Osteocyte (in vitro differentiated cells): Measurements from ENCODE around the gene RAB37. TPM values are rescaled to one million over a fixed set of nuclear protein-coding genes. Genes with fewer than 3 reads are reported as not detected.
A peak's percentile ranks its signal among the peaks of the same experiment; 100 is the strongest.

Experiments
- DNase-seq: peaks from one replicate; pipeline ENCODE4 v3.0.0; 2021; ENCODE audit warnings: mixed read lengths; ENCODE audit not compliant: unreplicated experiment; ENCODE audit errors: extremely low spot score
- H3K27ac Mint-ChIP-seq: one replicate; pipeline ENCODE4 v1.8.0; 2021; ENCODE audit warnings: mild to moderate bottlenecking, mixed read lengths; ENCODE audit not compliant: unreplicated experiment
- H3K27me3 Mint-ChIP-seq: one replicate; pipeline ENCODE4 v1.8.0; 2021; ENCODE audit warnings: mixed read lengths; ENCODE audit not compliant: unreplicated experiment
- H3K36me3 Mint-ChIP-seq: one replicate; pipeline ENCODE4 v1.8.0; 2021; ENCODE audit warnings: mixed read lengths; ENCODE audit not compliant: unreplicated experiment
- H3K4me1 Mint-ChIP-seq: one replicate; pipeline ENCODE4 v1.8.0; 2021; ENCODE audit warnings: mixed read lengths; ENCODE audit not compliant: unreplicated experiment
- H3K4me3 Mint-ChIP-seq: one replicate; pipeline ENCODE4 v1.8.0; 2021; ENCODE audit warnings: mild to moderate bottlenecking, moderate library complexity, mixed read lengths; ENCODE audit not compliant: unreplicated experiment
- H3K9me3 Mint-ChIP-seq: one replicate; pipeline ENCODE4 v1.8.0; 2021; ENCODE audit warnings: mixed read lengths; ENCODE audit not compliant: unreplicated experiment
- total RNA-seq: library from RNA; stranded (reverse); gene quantifications from 2 replicates; pipeline ENCODE4 v1.2.1, GENCODE V29; 2021
- TF ChIP-seq, protein P1 (sequence below): fragments of 200-600 bp; sonication (generic); IDR thresholded peaks from 2 replicates; pipeline ENCODE4 v1.5.0; 2021; ENCODE audit warnings: antibody characterized with exemption, mild to moderate bottlenecking, moderate library complexity

The RAB37 gene
- total RNA-seq, 1 donor from 2014 or later, result not detected

DNA sequence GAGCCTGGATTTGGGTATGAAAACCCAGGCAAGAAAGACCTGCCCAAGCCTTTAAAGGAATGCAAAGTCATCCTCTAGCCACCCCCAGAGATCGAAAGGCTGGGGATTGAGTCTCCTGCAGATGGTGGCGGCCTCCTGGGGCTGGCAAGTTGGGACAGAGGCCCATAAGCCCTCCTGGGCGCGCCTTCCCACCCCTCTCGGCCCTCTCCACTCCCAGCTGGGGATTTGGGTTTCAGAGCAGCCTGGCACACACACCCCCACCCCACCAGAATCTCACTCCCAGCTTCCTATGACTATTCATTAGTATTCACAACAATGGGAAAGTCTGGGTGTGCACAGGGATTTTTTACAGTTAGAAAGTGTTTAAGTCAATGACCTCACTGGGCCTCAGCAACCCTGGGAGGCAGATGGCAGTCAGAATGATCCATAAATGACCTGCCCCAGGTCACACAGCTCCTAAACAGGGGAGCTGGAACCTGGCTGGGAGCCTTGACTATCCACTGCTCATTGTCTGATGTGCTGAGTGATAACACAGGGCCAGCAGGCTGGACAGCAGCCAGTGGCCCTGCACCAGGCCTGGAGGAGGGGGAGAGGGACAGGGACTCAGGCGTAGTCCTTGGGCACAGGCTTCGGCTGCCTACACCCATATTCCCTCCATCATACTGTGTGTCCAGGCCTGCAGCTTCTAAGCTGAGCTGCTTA lies 23.5 kb downstream of the RAB37 start:
- H3K4me1 Mint-ChIP-seq, result peaks cover 87% of the 10 kb centered on the region
- H3K9me3 Mint-ChIP-seq, result no peaks in the 10 kb centered on the region
- no peak for DNase-seq
- H3K36me3 Mint-ChIP-seq, result peaks cover 2% of the 10 kb centered on the region
- H3K27ac Mint-ChIP-seq, result peak overlapping the region; percentile 97
- H3K27me3 Mint-ChIP-seq, result no peaks in the 10 kb centered on the region
- TF ChIP-seq, protein P1, sequence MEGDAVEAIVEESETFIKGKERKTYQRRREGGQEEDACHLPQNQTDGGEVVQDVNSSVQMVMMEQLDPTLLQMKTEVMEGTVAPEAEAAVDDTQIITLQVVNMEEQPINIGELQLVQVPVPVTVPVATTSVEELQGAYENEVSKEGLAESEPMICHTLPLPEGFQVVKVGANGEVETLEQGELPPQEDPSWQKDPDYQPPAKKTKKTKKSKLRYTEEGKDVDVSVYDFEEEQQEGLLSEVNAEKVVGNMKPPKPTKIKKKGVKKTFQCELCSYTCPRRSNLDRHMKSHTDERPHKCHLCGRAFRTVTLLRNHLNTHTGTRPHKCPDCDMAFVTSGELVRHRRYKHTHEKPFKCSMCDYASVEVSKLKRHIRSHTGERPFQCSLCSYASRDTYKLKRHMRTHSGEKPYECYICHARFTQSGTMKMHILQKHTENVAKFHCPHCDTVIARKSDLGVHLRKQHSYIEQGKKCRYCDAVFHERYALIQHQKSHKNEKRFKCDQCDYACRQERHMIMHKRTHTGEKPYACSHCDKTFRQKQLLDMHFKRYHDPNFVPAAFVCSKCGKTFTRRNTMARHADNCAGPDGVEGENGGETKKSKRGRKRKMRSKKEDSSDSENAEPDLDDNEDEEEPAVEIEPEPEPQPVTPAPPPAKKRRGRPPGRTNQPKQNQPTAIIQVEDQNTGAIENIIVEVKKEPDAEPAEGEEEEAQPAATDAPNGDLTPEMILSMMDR, result no peak
- no peak overlapping the region for H3K4me3 Mint-ChIP-seq

DNA sequence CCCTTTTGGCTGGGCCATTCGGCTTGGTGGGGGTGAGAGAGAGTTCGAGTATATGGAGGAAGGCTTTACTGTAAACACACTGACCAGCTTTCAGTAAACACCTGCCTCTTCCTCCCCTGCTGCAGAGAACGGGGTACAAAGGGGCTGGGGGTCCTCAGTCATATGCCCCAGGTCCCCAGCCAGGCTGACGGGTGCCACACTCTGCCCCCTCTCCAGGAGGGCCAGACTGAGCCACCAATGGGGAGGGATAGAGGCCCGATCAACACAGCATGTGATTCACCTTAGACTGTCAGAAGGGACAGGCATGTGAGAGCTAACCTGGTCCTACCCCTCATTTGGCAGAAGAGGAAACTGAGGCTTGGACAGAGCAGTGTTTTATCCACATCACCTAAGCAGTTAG lies 24.4 kb downstream of the RAB37 start:
- H3K4me1 Mint-ChIP-seq, result peaks cover 87% of the 10 kb centered on the region
- no peaks in the 10 kb centered on the region for H3K27me3 Mint-ChIP-seq
- TF ChIP-seq, protein P1, result no peak
- H3K4me3 Mint-ChIP-seq, result peak overlapping the region; percentile 35
- no peaks in the 10 kb centered on the region for H3K9me3 Mint-ChIP-seq
- peaks cover 7% of the 10 kb centered on the region for H3K36me3 Mint-ChIP-seq
- H3K27ac Mint-ChIP-seq, result peak overlapping the region; percentile 97
- DNase-seq, result no peak

DNA sequence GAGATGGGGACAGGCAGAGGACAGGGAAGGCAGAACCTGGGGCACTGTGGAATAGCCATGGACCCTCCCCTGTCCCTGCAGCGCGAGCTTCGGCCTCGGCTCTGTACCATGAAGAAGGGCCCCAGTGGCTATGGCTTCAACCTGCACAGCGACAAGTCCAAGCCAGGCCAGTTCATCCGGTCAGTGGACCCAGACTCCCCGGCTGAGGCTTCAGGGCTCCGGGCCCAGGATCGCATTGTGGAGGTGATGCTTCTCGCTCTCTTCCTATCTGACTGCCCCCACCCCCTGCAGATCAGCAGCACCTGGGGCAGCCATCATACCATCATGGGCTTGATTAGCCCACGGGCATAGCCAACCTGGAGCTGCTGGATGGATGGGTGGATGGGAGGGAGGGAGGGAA lies 24.9 kb downstream of the RAB37 start:
- H3K27ac Mint-ChIP-seq, result peak overlapping the region; percentile 97
- TF ChIP-seq, protein P1, result no peak
- H3K36me3 Mint-ChIP-seq, result peaks cover 8% of the 10 kb centered on the region
- H3K9me3 Mint-ChIP-seq, result no peaks in the 10 kb centered on the region
- no peaks in the 10 kb centered on the region for H3K27me3 Mint-ChIP-seq
- no peak overlapping the region for H3K4me3 Mint-ChIP-seq
- peaks cover 84% of the 10 kb centered on the region for H3K4me1 Mint-ChIP-seq
- DNase-seq, result no peak

DNA sequence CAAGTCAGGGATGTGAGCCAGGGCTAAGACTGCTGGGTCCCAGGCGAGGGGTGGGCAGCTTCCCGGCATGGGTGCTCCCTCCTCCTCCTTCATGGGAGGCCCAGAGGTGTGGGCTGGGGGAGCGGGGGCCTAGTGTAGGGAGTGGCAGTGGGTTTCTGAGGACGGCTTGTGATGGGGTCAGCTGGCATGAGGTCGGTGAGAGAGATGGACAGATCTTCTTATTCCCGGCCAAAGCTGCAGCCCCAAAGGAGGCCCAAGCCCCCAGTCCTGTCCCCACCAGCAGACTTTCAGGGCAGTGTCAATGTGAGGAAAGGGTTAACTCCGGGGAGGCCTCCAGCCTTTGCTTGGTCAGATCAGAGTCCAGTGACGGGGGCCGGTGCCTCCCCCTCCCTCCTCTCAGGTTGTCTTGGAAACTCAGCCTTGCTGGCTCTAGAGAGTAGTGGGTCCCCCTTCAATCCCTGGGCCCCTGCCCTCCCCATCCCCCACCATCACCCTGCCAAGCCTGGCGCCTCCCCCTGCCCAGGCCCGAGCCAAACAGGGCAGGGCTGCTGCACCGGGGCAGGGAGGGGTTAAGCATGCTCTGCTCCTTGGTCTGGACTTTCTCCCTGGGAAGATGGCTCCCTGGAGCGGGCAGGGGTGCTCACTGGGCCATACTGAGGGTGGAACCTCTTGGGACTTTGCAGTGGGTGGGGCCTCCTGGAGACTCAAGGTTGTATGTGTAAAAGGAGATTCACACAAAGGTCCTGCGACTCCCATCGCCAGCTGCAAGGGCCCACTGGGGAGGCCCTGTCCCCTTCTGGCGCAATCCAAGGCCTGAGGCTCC lies 26.7 kb downstream of the RAB37 start:
- peaks cover 80% of the 10 kb centered on the region for H3K4me1 Mint-ChIP-seq
- TF ChIP-seq, protein P1, result no peak
- H3K4me3 Mint-ChIP-seq, result no peak overlapping the region
- no peaks in the 10 kb centered on the region for H3K9me3 Mint-ChIP-seq
- no peaks in the 10 kb centered on the region for H3K27me3 Mint-ChIP-seq
- peak overlapping the region; percentile 92 for H3K27ac Mint-ChIP-seq
- peaks cover 16% of the 10 kb centered on the region for H3K36me3 Mint-ChIP-seq
- DNase-seq, result no peak

DNA sequence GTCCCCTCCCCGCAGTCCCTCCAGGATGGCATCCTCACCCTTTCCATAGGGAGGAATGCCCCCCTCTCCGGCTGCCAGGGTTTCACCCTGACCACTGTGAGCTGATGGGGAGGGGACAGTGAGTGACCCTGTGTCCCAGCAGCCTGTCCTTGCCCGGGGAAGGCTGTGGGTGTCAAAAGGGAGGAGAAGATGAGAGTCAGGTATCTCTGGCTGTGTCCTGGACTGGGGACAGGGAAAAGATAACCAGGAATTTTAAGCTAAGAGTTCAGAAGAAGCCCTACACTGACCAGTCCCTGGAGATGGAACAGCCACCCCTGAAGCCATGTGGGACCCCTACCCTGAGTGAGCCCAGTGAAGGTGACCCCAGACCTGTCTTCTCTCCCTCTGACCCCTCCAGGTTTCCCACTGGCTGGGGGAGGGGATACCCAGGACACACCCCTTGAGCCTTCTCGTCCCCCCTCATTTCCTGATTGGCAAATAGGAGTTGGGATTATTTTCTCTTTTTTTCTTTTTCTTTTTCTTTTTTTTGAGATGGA lies 27.8 kb downstream of the RAB37 start:
- TF ChIP-seq, protein P1, result no peak
- DNase-seq, result no peak
- Mint-ChIP-seq H3K9me3 (no peaks in the 10 kb centered on the region), H3K36me3 (peaks cover 17% of the 10 kb centered on the region), H3K27me3 (no peaks in the 10 kb centered on the region), H3K4me3 (no peak overlapping the region), H3K27ac (peak overlapping the region; percentile 54), H3K4me1 (peaks cover 73% of the 10 kb centered on the region)
